ENCODE results near the gene BORCS6. TPM values are rescaled to one million over a fixed set of nuclear protein-coding genes. Genes with fewer than 3 reads are reported as not detected.
A peak's percentile ranks its signal among the peaks of the same experiment; 100 is the strongest.

BORCS6 gene
- total and polyA plus RNA-seq, 2 of the 13 experiments (the other 11 are each of a cell fraction or from before 2014, with no cell fraction given) = 2.0 to 5.1 TPM

DNA sequence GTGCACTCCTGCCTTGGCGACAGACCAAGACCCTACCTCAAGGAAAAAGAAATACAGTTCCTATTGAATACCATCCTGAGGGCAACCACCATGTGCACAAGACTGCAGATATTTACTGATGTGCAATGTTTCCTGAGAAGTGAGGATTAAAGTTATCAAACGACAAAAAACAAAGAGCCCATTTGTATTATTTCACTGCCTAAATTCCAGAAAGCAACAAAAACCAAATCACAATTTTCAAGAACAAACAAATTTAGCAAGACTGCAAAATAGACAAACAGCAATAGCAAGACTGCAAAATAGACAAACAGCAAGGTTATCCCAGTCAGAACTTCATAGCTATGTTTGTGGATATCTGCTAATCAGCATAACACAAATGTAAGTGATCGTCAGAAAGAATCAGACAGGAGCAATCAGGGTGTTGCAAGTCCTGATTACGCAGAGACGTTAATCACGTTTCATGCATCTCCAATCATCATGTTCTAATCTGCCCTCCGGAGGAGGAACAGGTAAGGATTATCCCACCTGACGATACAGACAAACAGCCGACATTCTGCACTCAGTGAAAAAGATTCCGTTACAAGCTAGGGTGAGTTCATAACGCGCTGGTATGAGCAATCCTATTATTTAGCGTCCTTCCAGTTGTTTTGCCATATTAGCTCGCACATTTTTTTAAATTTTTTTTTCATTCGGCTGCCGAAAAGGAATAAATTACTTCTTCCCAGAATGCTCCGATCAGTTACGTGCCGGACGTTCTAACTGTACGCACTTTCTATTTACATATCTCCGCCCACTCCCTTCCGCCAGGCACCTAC is 16.7 kb downstream of the BORCS6 start (continued):
- TF ChIP-seq, protein P1, sequence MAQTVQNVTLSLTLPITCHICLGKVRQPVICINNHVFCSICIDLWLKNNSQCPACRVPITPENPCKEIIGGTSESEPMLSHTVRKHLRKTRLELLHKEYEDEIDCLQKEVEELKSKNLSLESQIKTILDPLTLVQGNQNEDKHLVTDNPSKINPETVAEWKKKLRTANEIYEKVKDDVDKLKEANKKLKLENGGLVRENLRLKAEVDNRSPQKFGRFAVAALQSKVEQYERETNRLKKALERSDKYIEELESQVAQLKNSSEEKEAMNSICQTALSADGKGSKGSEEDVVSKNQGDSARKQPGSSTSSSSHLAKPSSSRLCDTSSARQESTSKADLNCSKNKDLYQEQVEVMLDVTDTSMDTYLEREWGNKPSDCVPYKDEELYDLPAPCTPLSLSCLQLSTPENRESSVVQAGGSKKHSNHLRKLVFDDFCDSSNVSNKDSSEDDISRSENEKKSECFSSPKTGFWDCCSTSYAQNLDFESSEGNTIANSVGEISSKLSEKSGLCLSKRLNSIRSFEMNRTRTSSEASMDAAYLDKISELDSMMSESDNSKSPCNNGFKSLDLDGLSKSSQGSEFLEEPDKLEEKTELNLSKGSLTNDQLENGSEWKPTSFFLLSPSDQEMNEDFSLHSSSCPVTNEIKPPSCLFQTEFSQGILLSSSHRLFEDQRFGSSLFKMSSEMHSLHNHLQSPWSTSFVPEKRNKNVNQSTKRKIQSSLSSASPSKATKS (CRISPR knock-in tag; IDR thresholded peaks at IDR 0.05) = peak; percentile 50; the same call in 1 of the 2 replicates
- peak; percentile 98 for TF ChIP-seq REPIN1 (CRISPR knock-in tag; IDR thresholded peaks at IDR 0.05; ENCODE audit: borderline replicate concordance, low read depth)
- peak; percentile 92 for TF ChIP-seq TOPORS (CRISPR knock-in tag; IDR thresholded peaks at IDR 0.05)
- peak; percentile 76 for TF ChIP-seq SP140L (CRISPR knock-in tag; IDR thresholded peaks at IDR 0.05; ENCODE audit: borderline replicate concordance)
- TF ChIP-seq ASH2L (IDR thresholded peaks at IDR 0.05; ENCODE audit: insufficient read length, low read depth, low read length) = peak; percentile 67
- peak; percentile 58; the same call in 1 of the 2 replicates for TF ChIP-seq ZNF337 (CRISPR knock-in tag; IDR thresholded peaks at IDR 0.05; ENCODE audit: borderline replicate concordance, low read depth)
- peak; percentile 88 to 94 for TF ChIP-seq MAFK (conservative IDR thresholded peaks at IDR 0.05 in 1 of 2, IDR thresholded peaks at IDR 0.05 in 1 of 2; ENCODE audit: low read length in 2 of 2)
- TF ChIP-seq ZSCAN12 (CRISPR knock-in tag; IDR thresholded peaks at IDR 0.05) = peak; percentile 78; the same call in 1 of the 2 replicates
- TF ChIP-seq SMYD3 (CRISPR knock-in tag; IDR thresholded peaks at IDR 0.05) = peak; percentile 98
- peak; percentile 52 for TF ChIP-seq ZFY (CRISPR knock-in tag; IDR thresholded peaks at IDR 0.05)
- 0 out of 2 replicates have a peak, but pooled peaks have one; percentile 24 for TF ChIP-seq NONO (IDR thresholded peaks at IDR 0.05)
- peak; percentile 99 for TF ChIP-seq NONO (CRISPR knock-in tag; conservative IDR thresholded peaks at IDR 0.05)
- TF ChIP-seq SIN3A (IDR thresholded peaks at IDR 0.05; ENCODE audit: borderline replicate concordance, low read depth, low read length) = peak; percentile 97
- peak; percentile 20; the same call in 1 of the 2 replicates for TF ChIP-seq NFYB (CRISPR knock-in tag; IDR thresholded peaks at IDR 0.05)
- no peak for TF ChIP-seq ZNF17 (CRISPR knock-in tag; IDR thresholded peaks at IDR 0.05)
- peak; percentile 91 for TF ChIP-seq CCDC6 (CRISPR knock-in tag; IDR thresholded peaks at IDR 0.05)
- TF ChIP-seq, protein P2, sequence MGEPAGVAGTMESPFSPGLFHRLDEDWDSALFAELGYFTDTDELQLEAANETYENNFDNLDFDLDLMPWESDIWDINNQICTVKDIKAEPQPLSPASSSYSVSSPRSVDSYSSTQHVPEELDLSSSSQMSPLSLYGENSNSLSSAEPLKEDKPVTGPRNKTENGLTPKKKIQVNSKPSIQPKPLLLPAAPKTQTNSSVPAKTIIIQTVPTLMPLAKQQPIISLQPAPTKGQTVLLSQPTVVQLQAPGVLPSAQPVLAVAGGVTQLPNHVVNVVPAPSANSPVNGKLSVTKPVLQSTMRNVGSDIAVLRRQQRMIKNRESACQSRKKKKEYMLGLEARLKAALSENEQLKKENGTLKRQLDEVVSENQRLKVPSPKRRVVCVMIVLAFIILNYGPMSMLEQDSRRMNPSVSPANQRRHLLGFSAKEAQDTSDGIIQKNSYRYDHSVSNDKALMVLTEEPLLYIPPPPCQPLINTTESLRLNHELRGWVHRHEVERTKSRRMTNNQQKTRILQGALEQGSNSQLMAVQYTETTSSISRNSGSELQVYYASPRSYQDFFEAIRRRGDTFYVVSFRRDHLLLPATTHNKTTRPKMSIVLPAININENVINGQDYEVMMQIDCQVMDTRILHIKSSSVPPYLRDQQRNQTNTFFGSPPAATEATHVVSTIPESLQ (CRISPR knock-in tag; conservative IDR thresholded peaks at IDR 0.05) = peak; percentile 94; the same call in 1 of the 2 replicates
- peak; percentile 66; the same call in 1 of the 2 replicates for TF ChIP-seq ZNF253 (CRISPR knock-in tag; IDR thresholded peaks at IDR 0.05; ENCODE audit: borderline replicate concordance)
- no peak for TF ChIP-seq SETDB1 (CRISPR knock-in tag; IDR thresholded peaks at IDR 0.05; ENCODE audit: borderline replicate concordance)
- no peak for TF ChIP-seq ZNF678 (CRISPR knock-in tag; IDR thresholded peaks at IDR 0.05)
- TF ChIP-seq, protein P3, sequence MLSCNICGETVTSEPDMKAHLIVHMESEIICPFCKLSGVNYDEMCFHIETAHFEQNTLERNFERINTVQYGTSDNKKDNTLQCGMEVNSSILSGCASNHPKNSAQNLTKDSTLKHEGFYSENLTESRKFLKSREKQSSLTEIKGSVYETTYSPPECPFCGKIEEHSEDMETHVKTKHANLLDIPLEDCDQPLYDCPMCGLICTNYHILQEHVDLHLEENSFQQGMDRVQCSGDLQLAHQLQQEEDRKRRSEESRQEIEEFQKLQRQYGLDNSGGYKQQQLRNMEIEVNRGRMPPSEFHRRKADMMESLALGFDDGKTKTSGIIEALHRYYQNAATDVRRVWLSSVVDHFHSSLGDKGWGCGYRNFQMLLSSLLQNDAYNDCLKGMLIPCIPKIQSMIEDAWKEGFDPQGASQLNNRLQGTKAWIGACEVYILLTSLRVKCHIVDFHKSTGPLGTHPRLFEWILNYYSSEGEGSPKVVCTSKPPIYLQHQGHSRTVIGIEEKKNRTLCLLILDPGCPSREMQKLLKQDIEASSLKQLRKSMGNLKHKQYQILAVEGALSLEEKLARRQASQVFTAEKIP (CRISPR knock-in tag; IDR thresholded peaks at IDR 0.05; ENCODE audit: borderline replicate concordance) = no peak
- peak; percentile 91 for TF ChIP-seq MIER2 (CRISPR knock-in tag; IDR thresholded peaks at IDR 0.05)
- no peak for TF ChIP-seq ZNF883 (CRISPR knock-in tag; IDR thresholded peaks at IDR 0.05; ENCODE audit: not compliant biosample characterization)
- no peak for TF ChIP-seq SRSF4 (IDR thresholded peaks at IDR 0.05; ENCODE audit: low read depth, low read length, poor library complexity, severe bottlenecking)

Data from HepG2 (cell line).